HG03354 (cell line): ENCODE measurements around the gene UBL7.
"Not testable (repeated sequence)": the region's sequence is repeated elsewhere in the genome, so short reads cannot be mapped to it uniquely, and the experiment has no call there.

ENCODE experiments used
- ATAC-seq: cut with Tn5 transposase; IDR thresholded peaks from one replicate; pipeline ENCODE4 v1.9.1; 2021; ENCODE audit warnings: mild to moderate bottlenecking; ENCODE audit not compliant: unreplicated experiment, poor library complexity, severe bottlenecking

Gene UBL7, protein sequence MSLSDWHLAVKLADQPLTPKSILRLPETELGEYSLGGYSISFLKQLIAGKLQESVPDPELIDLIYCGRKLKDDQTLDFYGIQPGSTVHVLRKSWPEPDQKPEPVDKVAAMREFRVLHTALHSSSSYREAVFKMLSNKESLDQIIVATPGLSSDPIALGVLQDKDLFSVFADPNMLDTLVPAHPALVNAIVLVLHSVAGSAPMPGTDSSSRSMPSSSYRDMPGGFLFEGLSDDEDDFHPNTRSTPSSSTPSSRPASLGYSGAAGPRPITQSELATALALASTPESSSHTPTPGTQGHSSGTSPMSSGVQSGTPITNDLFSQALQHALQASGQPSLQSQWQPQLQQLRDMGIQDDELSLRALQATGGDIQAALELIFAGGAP

DNA sequence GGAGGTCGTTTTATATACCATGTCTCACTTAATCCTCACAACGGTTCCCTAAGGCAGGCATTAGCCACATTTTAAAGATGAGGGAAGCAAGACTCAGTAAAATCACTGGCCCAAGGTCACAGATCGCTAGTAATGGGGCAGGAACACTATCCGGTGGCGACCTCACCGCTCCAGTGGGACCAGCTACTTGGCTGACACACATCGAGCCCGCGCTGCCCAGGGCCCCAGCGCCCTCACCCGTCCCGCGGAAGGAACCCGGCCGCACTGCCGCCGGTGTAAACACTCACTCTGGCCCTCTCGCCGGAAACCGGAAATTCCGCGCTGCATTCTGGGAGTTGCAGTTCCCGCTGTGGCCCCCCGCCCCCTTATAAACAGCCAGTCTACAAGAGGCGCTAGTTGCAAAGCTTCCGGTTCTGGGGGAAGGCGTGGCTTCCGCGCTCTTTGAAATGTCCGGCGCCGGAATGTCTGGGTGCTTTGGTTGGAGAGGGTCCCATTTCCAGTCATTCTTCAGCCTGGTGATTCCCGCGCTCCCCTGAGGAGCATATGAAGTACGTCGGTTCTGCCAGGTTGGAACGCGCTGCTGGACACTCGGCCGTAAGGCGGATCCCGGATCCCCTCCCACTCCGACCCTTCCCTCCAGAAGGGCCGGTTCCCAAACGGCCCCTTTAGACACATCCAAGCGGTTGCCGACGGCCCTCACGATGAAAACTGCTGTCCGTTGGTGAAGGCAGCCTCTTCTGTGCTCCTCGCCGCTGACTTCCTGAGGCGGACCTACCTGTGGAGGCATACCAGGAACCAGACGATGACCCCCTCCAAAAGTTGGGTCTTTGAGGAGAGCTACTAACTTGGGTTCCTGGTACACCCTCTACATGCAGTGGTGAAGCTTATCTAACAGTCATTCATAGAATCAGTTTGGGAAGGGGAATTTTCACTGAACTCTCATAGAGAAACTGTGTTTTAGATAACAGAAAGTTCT lies at the start of gene UBL7:
Gene UBL7, minus strand, starts transcription at position 290 of the 976 bp plus-strand sequence. CDS start 2,293 bp downstream, outside the sequence.
- peak; percentile 84 for ATAC-seq

DNA sequence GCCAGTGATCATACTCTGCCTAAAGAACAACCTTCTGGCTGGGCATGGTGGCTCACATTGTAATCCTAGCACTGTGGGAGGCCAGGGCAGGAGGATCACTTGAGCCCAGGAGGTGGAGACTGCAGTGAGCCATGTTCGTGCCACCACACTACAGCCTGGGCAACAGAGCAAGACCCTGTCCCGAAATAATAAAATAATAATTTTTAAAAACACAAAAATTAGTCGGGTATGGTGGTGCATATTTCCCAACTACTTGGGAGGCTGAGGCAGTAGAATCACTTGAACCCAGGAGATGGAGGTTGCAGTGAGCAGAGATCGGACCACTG lies 45.5 kb upstream of the UBL7 start:
- ATAC-seq = no peak

DNA sequence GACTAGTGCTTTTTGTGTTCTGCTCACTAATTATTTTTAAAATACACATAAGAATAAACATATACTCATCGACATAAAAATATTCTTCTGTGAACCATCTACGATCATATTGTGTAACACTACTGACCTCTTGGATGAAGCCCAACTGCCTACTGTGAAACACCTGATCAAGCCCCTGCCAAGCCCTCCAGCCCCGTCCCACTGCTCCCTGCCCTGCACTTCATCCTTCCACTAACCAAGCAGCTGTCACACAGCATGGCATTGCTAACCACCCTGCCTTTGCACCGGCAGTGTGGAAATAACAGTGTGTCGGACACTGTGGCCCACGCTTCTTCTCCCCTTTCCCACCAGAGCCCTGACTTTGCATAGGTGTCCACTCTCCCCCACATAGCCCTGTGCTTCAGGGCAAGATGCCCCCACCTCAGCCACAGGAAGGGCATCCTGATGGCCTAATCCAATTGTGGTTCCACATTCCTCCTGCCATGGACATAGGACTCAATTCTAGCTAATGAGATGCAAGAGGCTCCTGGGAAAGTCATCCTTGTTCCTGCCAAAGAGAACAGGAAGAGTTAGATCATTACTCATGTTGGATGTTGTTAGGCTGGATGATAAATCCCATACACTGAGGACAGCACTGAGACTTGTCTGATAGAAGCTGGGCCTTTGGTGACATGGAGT lies 45.0 kb upstream of the UBL7 start:
- no peak for ATAC-seq

DNA sequence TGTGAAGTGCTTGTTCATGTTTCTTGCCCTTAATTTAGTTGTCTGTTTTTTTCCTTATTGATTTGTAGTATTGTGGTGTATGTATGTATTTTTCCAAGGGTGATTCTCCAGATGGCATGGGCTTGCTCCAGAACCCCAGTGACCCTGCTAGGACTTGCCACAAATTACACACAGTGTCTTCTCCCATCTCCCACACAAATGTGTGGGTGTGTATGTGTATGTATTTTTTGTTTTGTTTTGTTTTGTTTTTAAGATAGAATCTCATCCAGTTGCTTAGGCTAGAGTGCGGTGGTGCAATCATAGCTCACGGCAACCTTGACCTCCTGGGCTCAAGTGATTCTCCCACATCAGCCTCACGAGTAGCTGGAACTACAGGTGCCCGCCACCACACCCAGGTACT lies 43.9 kb upstream of the UBL7 start:
- no peak for ATAC-seq

DNA sequence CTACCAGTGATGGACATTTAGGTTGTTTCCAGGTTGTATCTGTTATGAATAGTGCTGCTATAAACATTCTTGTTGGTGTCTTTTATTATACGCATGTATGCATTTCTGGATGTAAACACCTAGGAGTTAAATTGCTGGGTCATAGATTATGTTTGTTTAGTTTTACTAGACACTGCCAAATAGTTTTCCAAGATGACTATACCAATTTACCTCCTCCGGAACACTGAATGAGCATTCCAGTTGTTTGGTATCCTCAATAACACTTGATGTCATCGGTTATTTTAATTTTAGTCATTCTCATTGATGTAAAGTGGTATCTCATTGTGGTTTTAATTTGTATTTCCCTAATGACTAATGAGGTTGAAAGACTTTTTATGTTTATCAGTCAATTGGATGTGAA lies 43.5 kb upstream of the UBL7 start:
- ATAC-seq = no peak

DNA sequence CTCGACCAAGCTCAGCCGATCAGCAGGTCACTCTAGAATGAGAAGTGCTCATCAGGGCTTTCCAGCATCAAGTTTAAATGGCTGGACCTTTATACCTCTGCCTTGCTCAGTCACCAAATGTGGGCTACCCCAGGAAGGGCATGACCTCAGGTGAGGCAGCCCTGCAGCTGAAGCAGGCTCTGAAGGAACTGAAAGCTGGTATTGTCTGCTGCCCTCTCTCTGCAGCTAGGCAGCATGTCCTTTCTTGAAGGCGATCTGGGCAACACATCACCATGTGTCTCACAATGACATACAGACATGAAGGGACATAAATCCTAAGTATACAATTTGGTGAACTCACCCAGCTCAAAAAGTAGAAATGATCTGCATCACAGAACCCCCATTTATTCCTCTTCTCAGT lies 41.3 kb upstream of the UBL7 start:
- no peak for ATAC-seq

DNA sequence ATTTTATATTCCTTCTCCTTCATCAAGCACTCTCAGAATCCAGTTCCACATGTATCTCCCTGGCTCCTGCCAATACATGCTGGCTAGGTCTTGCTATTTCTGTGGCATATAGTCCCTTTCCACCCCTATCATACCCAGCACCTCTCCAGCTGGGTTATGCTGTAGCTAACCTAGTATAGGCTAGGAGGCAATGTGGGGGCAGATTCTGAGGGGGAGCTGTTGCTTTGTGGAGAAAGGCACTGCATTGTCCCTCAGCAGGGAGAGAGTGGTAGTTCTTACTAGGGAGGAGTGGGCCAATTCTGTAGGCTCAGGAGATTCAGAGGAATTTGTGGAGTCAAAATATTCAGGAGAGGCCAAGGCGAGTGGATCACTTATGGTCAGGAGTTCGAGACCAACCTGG lies 39.4 kb upstream of the UBL7 start:
- no peak for ATAC-seq

DNA sequence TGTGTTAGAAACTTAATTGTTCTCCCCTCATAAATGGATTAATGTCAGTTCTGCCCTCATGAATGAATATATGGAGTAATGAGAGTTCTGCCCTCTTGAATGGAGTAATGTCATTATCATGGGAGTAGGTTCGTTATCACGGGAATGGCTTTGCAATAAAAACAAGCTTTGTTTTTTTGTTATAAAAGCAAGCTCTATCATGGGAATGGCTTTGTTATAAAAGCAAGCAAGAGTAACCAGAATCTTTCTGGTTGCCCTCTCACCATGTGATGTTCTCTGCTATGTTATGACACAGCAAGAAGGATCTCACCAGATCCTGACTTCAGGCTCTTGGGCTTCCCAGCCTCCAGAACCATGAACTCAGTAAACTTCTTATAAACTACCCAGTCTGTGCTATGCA lies 38.4 kb upstream of the UBL7 start:
- no peak for ATAC-seq

DNA sequence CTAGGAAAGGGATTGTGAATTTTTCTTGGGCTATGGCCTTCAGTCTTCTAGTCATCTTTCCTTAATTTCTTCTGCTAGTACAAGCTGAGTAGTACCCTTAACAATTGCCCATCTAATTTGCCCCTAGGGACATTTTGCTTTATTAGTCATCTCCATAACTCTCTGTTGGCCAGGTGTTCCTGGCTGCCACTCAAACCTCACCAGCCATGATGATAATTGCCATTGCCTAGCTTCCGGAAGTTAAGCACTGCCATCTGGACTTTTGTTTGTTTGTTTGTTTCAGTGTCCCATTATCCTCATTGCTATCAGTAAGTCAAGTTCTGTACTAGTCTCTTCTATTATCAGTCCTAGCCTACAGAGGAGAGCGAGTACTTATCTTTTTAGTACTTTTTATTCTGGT lies 36.6 kb upstream of the UBL7 start:
- ATAC-seq = no peak

DNA sequence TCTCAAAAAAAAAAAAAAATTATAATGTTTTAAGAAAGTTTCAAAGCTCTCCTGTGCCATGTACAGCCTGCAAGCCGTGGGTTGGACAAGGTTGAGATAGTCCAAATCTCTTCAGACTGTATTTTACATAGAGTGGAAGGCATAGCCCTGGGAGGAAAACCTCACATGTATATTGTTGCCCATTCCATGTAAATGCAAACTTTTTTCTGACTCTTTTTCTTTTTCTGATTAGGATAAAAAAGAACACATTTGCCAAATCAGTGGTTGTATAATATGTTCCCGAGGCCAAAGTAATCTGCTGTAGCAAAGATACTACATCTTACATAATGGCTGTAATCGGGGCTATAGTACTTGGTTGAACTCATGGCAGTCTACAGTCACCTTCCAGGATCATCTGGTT lies 35.7 kb upstream of the UBL7 start:
- no peak for ATAC-seq

DNA sequence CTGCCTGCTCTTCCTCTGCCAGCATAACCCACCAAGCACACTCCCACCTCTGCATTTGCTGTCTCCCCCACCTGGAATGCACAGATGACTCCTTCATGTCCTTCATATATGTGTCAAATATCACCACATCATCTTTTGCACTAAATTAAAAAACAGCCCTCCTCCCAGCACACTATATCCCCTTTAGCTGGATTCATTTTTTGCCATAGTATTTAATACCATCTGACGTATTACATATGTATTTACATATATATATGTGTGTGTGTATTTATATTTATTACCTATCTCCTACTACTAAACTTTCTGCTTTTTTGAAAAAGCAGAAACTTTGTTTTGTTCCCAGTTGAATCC lies 29.4 kb upstream of the UBL7 start:
- no peak for ATAC-seq

DNA sequence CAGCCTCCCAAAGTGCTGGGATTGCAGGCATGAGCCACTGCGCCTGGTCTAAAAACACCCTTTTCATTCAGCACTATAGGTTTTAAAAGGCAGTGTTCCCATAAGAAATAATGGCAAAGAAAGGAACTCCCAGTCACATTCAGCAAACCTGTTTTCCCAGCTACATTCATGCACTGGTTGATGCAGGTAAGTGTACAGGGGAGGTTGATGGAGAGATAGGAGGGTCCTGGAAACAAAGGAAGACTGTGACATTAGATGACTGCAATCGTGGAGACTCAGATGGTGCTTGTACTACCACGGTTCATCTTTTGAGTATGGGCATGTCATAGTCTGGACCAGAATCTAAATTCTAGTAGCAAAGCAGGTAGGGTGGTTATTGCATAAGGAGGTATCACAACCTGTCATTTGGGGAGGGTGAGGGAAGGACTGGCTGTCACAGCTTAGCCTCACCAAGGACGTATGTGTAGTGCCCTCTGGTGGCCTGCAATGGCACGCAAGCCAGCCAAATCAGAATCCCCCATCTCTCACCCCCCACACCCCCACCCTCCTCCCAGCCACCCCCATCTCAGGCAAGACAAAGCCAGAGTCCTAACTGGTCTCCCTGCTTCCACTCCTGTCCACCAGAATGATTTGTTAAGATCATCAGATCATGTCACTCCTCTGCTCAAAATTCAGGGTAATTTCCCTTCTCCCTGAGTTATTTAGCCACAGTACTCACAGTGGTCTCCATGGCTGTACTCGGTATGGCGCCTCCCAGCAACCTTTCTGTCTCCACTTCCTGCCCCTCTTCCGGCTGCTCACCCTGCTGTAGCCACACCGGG lies 28.8 kb upstream of the UBL7 start:
- no peak for ATAC-seq

DNA sequence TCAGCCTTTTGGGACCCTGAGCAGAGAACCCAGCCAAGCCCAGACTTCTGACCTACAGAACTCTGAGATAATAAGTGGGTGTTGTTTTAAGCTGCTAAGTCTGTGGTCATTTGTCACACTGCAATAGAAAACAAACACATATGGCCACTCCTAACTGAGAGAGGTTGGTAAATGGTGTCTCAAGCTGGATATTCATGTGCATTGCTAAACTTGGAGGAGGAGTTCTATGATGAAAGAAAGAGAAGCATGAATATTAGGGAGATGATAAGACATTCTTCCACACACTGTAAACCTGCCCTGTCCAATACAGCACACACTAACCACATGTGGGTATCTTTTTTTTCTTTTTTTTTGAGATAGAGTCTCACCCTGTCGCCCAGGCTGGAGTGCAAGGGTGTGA lies 27.8 kb upstream of the UBL7 start:
- no peak for ATAC-seq

DNA sequence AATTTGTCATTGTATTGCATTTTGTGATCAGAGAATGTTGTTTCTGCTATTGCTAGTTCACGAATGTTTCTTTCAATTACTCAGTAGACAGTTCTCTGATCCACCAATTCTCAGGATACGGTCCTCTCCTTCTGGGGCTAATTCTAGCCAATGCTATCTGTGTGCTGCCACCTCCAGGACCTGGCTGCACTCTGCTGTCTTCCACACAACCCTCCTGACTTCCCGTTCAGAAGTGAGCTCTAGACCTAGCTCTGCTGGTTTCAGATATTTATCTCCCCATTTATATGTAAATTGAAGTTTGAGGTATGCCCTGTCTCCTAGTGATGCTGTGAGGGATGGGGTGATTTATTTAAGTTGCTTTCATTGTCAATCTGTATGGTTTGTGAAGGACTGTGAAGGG lies 21.7 kb upstream of the UBL7 start:
- no peak for ATAC-seq

DNA sequence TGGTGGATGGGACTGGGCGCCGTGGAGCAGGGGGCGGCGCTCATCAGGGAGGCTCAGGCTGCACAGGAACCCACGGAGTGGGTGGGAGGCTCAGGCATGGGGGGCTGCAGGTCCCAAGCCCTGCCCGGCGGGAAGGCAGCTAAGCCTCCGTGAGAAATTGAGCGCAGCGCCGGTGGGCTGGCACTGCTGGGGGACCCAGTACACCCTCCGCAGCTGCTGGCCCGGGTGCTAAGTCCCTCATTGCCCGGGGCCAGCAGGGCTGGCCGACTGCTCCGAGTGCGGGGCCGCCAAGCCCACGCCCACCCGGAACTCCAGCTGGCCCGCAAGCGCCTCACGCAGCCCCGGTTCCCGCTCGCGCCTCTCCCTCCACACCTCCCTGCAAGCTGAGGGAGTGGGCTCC lies 19.4 kb upstream of the UBL7 start:
- ATAC-seq = not testable (repeated sequence)

DNA sequence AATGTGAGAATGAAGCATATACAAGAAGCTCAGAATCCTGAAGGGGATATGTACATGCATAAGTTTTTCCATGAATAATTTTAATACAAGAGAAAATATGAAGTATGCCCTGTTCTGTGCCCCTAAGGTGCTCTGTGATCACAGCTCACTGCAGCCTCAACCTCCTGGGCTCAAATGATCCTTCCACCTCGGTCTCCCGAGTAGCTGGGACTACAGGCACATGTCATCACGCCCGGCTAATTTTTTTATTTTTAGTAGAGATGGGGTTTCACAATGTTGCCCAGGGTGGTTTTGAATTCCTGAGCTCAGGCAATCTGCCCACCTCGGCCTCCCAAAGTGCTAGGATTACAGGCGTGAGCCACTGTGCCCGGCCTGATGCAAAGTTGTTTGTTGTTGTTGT lies 10.7 kb upstream of the UBL7 start:
- not testable (repeated sequence) for ATAC-seq

DNA sequence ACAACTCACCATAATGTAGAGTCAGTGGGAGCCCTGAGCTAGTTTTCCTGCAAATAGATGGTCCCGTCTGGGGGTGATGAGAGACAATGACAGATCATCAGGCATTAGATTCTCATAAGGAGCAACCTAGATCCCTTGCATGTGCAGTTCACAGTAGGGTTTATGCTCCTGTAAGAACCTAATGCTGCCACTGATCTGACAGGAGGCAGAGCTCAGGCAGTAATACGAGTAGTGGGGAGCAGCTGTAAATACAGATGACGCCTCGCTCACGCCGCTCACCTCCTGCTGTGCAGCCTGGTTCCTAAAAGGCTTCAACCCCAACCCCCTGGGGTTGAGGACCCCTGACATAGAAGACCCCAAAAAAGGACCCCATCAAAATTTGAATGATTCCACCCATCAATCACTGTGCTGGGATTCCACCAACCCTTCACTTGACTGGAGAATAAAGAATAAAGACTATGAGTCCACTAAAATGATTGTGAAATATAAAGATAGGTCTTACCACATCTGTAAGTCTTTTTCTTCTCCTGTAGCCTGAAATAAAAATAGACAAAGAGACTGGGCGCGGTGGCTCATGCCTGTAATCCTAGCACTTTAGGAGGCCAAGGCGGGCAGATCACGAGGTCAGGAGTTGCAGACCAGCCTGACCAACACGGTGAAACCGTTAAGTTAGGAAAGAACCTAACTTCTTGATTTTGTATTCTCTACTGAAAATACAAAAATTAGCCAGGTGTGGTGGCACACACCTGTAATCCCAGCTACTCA lies 9.9 kb upstream of the UBL7 start:
- ATAC-seq = no peak

DNA sequence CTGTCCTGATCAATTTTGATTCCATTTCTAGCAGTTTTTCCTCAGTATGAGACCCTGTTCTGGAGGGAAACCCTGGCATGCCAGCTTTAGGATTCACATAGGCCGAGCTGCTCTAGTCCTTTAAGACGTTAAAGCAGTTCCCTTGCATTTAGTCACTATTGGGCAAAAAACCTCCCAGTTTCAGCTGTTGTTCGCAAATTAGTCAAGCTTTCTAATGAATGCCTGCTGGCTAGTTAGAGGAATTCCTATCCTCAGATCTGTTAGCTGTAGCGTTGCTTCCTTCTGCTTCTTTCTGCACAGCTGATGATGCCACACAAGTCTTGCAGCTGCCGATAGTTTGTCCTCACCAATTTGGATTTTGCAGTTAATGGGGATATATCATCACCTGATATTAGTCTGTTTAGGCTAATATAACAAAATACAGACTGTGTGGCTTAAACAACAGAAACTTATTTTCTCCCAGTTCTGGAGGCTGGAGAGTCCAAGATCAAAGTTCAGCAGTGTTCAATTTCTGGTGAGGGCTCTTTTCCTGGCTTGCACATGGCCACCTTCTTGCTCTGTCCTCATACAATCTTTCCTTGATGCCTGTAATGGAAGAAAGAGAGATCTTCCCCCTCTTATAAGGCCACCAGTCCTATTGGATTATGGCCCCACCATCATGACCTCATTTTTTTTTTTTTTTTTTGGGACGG lies 7.5 kb upstream of the UBL7 start:
- ATAC-seq = no peak

DNA sequence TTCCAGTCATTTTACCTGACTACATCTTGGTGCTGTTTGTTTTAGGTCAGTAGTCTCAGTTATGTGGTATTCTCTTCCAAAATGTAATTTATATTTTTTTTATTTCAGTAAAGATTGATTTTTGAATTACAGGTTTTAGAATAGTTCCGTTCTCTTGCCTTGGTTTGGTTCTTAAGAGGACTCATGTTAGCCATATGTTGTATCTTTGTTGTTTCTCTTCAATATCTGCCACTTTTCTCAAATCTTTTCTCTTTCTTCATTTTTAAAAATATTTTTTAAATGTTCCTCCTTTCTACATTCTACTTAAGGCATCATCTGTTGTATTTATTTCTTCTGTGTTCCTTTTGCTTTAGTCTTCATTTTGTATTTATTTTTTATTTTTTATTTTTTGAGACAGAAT lies 5.6 kb upstream of the UBL7 start:
- no peak for ATAC-seq
